Lung (tissue), 16 donors: ENCODE measurements around the gene CXXC4. TPM values are rescaled to one million over a fixed set of nuclear protein-coding genes. Genes with fewer than 3 reads are reported as not detected.

Experiments used
- ATAC-seq: fragments of 200-7000 bp; cut with Tn5 transposase; one replicate; pipeline ENCODE4 v1.9.1; 2020; ENCODE audit warnings: moderate number of reproducible peaks; ENCODE audit not compliant: insufficient read depth, low FRiP score
- DNase-seq, 3 donors: peaks; one replicate each; pipeline ENCODE4 v3.0.0-alpha.2; 2013 to 2017
- H3K27ac ChIP-seq, 2 donors: one replicate each; pipeline ENCODE4 v1.5.1; 2013; ENCODE audit warnings: mild to moderate bottlenecking in 2 of 2, moderate library complexity in 2 of 2, control low read depth in 1 of 2, inconsistent platforms in 1 of 2, low read depth in 1 of 2, low read length in 1 of 2
- H3K27me3 ChIP-seq, 3 donors: one replicate each; pipeline ENCODE4 v1.5.1; 2013; ENCODE audit warnings: low read length in 2 of 3; ENCODE audit not compliant: control insufficient read depth in 3 of 3, insufficient read depth in 3 of 3
- H3K36me3 ChIP-seq, 4 donors: one replicate each; pipeline ENCODE4 v1.5.1; 2013; ENCODE audit warnings: low read length in 4 of 4, mild to moderate bottlenecking in 1 of 4, moderate library complexity in 1 of 4; ENCODE audit not compliant: control insufficient read depth in 4 of 4, insufficient read depth in 4 of 4
- H3K4me1 ChIP-seq, 5 donors: one replicate each; pipeline ENCODE4 v1.5.1; 2013; ENCODE audit warnings: low read length in 5 of 5, mild to moderate bottlenecking in 2 of 5, moderate library complexity in 1 of 5; ENCODE audit not compliant: control insufficient read depth in 5 of 5, insufficient read depth in 5 of 5
- H3K4me3 ChIP-seq: one replicate; pipeline ENCODE4 v1.5.1; 2013; ENCODE audit warnings: mild to moderate bottlenecking, control low read depth, moderate library complexity
- H3K9ac ChIP-seq, 2 donors: one replicate each; pipeline ENCODE4 v1.5.1; 2013; ENCODE audit warnings: low read length in 2 of 2, control low read depth in 1 of 2; ENCODE audit not compliant: insufficient read depth in 1 of 2
- H3K9me3 ChIP-seq, 4 donors: one replicate each; pipeline ENCODE4 v1.5.1; 2013; ENCODE audit warnings: low read length in 3 of 4, mild to moderate bottlenecking in 1 of 4, moderate library complexity in 1 of 4; ENCODE audit not compliant: control insufficient read depth in 4 of 4, insufficient read depth in 3 of 4
- CTCF ChIP-seq: IDR thresholded peaks from 2 replicates; pipeline ENCODE4 v1.5.1; 2012; ENCODE audit warnings: mild to moderate bottlenecking; ENCODE audit errors: control extremely low read depth, extremely low read depth
- WGBS, 2 donors: extraction: QIAGEN DNeasy Blood & Tissue Kit; methylation state at CpG; one replicate each; pipeline ENCODE4 v1.1.7; 2013; 5-methylcytosine and 5-hydroxymethylcytosine counted together
- long read RNA-seq, 5 donors: transcript quantifications; one replicate each; lab custom pipeline, GENCODE V29; 2026
- polyA plus RNA-seq, 2 donors: library from polyadenylated mRNA; stranded (reverse); fragments of 200-250 nt; gene quantifications; one replicate each; pipeline ENCODE4 v1.2.1, GENCODE V29; 2013
- total RNA-seq, 2 donors: library from RNA; depleted of rRNA in 1 of 2; stranded (reverse); fragments of >200 nt in 1 of 2; gene quantifications; one replicate each; pipeline ENCODE4 v1.2.1, GENCODE V29; 2014 to 2021
- donor health status: control.
- donor health status: control.
- donor health status: Bipolar disorder and iron deficiency.
- donor health status: healthy.
- donor health status: DM: yes; HTN: yes; CAD: no.

The CXXC4 gene
- total RNA-seq, result 1 to 10 TPM; 2.1 to 6.7 TPM
- polyA plus RNA-seq, result under 1 TPM; 0.39 to 0.45 TPM
- long read RNA-seq, donor 1, full-length matches to known transcripts, result 2 of 2 reads
- long read RNA-seq, donor 1, partial matches to known transcripts, result 0 of 2 reads
- long read RNA-seq, donor 1, other reads (novel, unspliced or antisense), result 0 of 2 reads
- long read RNA-seq, donor 2, partial matches to known transcripts, result 0 of 1 reads
- long read RNA-seq, donor 2, other reads (novel, unspliced or antisense), result 0 of 1 reads
- long read RNA-seq, donor 3, full-length matches to known transcripts, result 1 of 1 reads
- long read RNA-seq, donor 3, partial matches to known transcripts, result 0 of 1 reads
- long read RNA-seq, donor 3, other reads (novel, unspliced or antisense), result 0 of 1 reads
- long read RNA-seq, donor 4, result 0 reads
- long read RNA-seq, donor 5, result 0 reads

GRCh38 chr4:104494822-104495559 lies at the start of gene CXXC4:
Gene CXXC4 (minus strand): TSS chr4:104494894. CDS start chr4:104491802, 3,092 bp downstream.
- no peaks in the 10 kb centered on the region for H3K27me3 ChIP-seq
- no peaks in the 10 kb centered on the region for H3K9me3 ChIP-seq
- no peak for TF ChIP-seq CTCF
- peak within 1 kb of the TSS; percentile 44 for H3K4me3 ChIP-seq
- H3K4me1 ChIP-seq, result peaks cover 0 to 35% (median 0%) of the 10 kb centered on the region in 5 donors
- ATAC-seq, result peak; percentile 32
- WGBS, 2 donors, result 0 to 1% methylated on average over 26 to 42 of the region's 42 CpGs
- peak within 1 kb of the TSS; percentile 74 to 75 for H3K9ac ChIP-seq
- no peaks in the 10 kb centered on the region for H3K36me3 ChIP-seq
- H3K27ac ChIP-seq, result peak within 1 kb of the TSS; percentile 48 to 85
- DNase-seq, result peak; percentile 90 to 94 (median 93)

GRCh38 chr4:104533156-104533555 lies 38.5 kb upstream of the CXXC4 start:
- no peak for TF ChIP-seq CTCF
- Histone ChIP-seq H3K4me1 (peaks cover 0 to 7% (median 0%) of the 10 kb centered on the region in 5 donors), H3K9ac (no peak overlapping the region), H3K4me3 (no peak overlapping the region), H3K9me3 (no peaks in the 10 kb centered on the region), H3K36me3 (no peaks in the 10 kb centered on the region), H3K27ac (no peak overlapping the region), H3K27me3 (no peaks in the 10 kb centered on the region)
- ATAC-seq, result no peak
- 81 to 83% methylated on average over 1 of the region's 1 CpG for WGBS, 2 donors
- no peak for DNase-seq

- Histone ChIP-seq H3K36me3 (no peaks in the 10 kb centered on the region), H3K27me3 (no peaks in the 10 kb centered on the region), H3K27ac (no peak overlapping the region), H3K4me3 (no peak overlapping the region), H3K9ac (no peak overlapping the region), H3K4me1 (peaks cover 0 to 7% (median 0%) of the 10 kb centered on the region in 5 donors), H3K9me3 (no peaks in the 10 kb centered on the region)
- TF ChIP-seq CTCF, result no peak
- ATAC-seq, result no peak
- DNase-seq, result no peak
- 80 to 81% methylated on average over 2 of the region's 2 CpGs for WGBS, 2 donors
Measured at GRCh38 chr4:104532677-104533076, 38.0 kb upstream of the CXXC4 start.
